Measurements from ENCODE around the gene HSPBP1. TPM values are rescaled to one million over a fixed set of nuclear protein-coding genes. Genes with fewer than 3 reads are reported as not detected.

HSPBP1 gene
- total RNA-seq, 1 donor from 2014 or later, result 32.2 TPM

- intact Hi-C loops (cut with micrococcal nuclease), result loop anchor here (5.0 to 10.0 kb wide), 2 partner anchors 349 to 794 kb away; partner anchors contain the start of genes LENG9, ZNF524 and ZNF865
Measured at GRCh38 chr19:55255618-55256423, 24.1 kb downstream of the HSPBP1 start.

DNA sequence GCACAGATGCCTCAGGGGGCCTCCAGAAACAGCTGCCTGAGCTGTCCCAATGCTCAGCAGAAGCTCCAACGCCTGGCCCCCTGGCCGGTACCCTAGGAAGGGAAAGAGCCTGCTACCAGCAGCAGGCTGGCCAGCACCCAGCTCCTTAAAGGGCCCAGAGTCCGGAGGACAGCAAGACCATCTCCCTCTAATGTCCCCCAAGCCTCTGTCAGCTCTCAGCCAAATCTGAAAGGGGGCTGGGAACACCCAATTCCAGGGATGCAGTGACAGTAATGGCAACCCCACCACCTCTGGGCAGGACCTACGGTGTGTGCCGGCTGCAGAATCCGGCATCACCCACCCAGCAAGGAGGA lies 25.3 kb downstream of the HSPBP1 start:
- Mint-ChIP-seq H3K9me3 (no peaks in the 10 kb centered on the region), H3K4me3 (peak overlapping the region; percentile 98), H3K36me3 (ENCODE audit: low read depth) (peaks cover 39% of the 10 kb centered on the region), H3K4me1 (peaks cover 89% of the 10 kb centered on the region), H3K27ac (peak overlapping the region; percentile 100), H3K27me3 (no peaks in the 10 kb centered on the region)
- POLR2A ChIA-PET, result interaction anchor here (0.5 to 12.3 kb wide), 23 partner anchors 10 to 1139 kb away, joined by 3 to 277 read pairs (median 5); partner anchors contain the start of genes BRSK1, FIZ1, HSPBP1 and ISOC2
- no peak for ATAC-seq (ENCODE audit: low read depth)
- CTCF ChIA-PET, result interaction anchor here (0.6 to 3.6 kb wide), 10 partner anchors 22 to 350 kb away, joined by 3 to 16 read pairs (median 4); partner anchors contain the start of genes HSPBP1 and KMT5C
- TF ChIP-seq, protein P1, sequence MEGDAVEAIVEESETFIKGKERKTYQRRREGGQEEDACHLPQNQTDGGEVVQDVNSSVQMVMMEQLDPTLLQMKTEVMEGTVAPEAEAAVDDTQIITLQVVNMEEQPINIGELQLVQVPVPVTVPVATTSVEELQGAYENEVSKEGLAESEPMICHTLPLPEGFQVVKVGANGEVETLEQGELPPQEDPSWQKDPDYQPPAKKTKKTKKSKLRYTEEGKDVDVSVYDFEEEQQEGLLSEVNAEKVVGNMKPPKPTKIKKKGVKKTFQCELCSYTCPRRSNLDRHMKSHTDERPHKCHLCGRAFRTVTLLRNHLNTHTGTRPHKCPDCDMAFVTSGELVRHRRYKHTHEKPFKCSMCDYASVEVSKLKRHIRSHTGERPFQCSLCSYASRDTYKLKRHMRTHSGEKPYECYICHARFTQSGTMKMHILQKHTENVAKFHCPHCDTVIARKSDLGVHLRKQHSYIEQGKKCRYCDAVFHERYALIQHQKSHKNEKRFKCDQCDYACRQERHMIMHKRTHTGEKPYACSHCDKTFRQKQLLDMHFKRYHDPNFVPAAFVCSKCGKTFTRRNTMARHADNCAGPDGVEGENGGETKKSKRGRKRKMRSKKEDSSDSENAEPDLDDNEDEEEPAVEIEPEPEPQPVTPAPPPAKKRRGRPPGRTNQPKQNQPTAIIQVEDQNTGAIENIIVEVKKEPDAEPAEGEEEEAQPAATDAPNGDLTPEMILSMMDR (IDR thresholded peaks at IDR 0.05), result no peak
- DNase-seq, result no peak
- intact Hi-C loops (cut with micrococcal nuclease), result loop anchor here (1.0 to 10.0 kb wide), 5 partner anchors 37 to 388 kb away; partner anchors contain the start of genes KMT5C, RPL28, ZNF524 and ZNF580

More at GRCh38 chr19:55255618-55256423, 24.1 kb downstream of the HSPBP1 start:
- POLR2A ChIA-PET, result interaction anchor here (0.6 to 12.3 kb wide), 12 partner anchors 23 to 792 kb away, joined by 3 to 277 read pairs (median 13); partner anchors contain the start of genes BRSK1, FIZ1, HSPBP1 and KMT5C
- Mint-ChIP-seq H3K27me3 (no peaks in the 10 kb centered on the region), H3K9me3 (no peaks in the 10 kb centered on the region), H3K4me1 (peaks cover 83% of the 10 kb centered on the region), H3K27ac (peak overlapping the region; percentile 100), H3K36me3 (ENCODE audit: low read depth) (peaks cover 36% of the 10 kb centered on the region), H3K4me3 (peak overlapping the region; percentile 98)
- TF ChIP-seq, protein P1 (IDR thresholded peaks at IDR 0.05), result no peak
- CTCF ChIA-PET, result interaction anchor here (1.3 to 3.6 kb wide), 4 partner anchors 24 to 128 kb away, joined by 3 to 16 read pairs (median 10); partner anchors contain the start of genes HSPBP1 and TMEM238
- DNase-seq, result peak; percentile 47
- ATAC-seq (ENCODE audit: low read depth), result no peak

DNA sequence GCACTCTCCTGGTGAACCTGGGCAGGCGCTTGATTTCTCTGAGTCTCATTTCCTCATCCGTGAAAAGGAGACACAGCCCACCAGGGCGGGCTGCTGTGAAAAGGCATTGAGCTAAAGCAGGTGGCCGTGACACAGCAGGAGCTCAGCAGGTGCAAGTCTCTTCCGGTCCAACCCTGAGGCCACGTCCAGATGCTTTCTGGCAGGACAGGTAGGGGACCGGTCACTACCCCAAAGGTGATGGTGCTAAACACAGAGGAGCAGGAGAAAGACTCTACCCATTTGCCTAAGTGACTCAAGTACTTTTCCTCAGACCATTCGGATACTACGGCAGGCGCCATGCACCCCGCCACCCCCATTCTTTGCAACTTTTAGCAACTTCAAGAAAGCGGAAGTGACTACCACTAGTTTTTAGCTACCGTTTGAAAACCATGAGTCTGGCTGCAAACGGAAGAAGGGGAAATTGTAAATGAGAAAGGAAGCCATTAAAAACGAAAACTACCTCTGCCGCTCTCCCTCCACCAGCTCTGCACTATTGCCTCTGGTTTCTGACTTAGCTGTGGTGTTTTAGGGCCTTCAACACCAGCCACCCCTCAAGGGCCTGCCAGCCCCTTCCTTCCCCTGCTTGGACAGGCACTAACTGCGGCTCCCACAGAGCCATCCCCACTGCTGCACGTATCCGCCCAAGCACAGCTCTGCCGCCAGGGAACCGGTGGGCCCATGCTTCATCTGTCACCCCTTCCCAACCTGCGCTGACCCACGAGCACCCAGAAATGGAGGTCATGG lies 25.9 kb downstream of the HSPBP1 start:
- ATAC-seq (ENCODE audit: low read depth) (peak; percentile 61), DNase-seq (peak; percentile 73)
- TF ChIP-seq, protein P1 (IDR thresholded peaks at IDR 0.05), result no peak
- intact Hi-C loops (cut with micrococcal nuclease), result loop anchor here (1.0 to 10.0 kb wide), 8 partner anchors 22 to 388 kb away; partner anchors contain the start of genes HSPBP1, KMT5C, PPP1R12C and RPL28
- POLR2A ChIA-PET, result interaction anchor here (0.5 to 12.3 kb wide), 28 partner anchors 10 to 1139 kb away, joined by 3 to 277 read pairs (median 4); partner anchors contain the start of genes BRSK1, FIZ1, HSPBP1 and ISOC2
- Mint-ChIP-seq H3K4me3 (peak overlapping the region; percentile 98), H3K9me3 (no peaks in the 10 kb centered on the region), H3K27me3 (no peaks in the 10 kb centered on the region), H3K36me3 (ENCODE audit: low read depth) (peaks cover 37% of the 10 kb centered on the region), H3K27ac (peak overlapping the region; percentile 100), H3K4me1 (peaks cover 87% of the 10 kb centered on the region)
- CTCF ChIA-PET, result interaction anchor here (0.6 to 3.6 kb wide), 11 partner anchors 22 to 351 kb away, joined by 3 to 16 read pairs (median 4); partner anchors contain the start of genes HSPBP1 and KMT5C

DNA sequence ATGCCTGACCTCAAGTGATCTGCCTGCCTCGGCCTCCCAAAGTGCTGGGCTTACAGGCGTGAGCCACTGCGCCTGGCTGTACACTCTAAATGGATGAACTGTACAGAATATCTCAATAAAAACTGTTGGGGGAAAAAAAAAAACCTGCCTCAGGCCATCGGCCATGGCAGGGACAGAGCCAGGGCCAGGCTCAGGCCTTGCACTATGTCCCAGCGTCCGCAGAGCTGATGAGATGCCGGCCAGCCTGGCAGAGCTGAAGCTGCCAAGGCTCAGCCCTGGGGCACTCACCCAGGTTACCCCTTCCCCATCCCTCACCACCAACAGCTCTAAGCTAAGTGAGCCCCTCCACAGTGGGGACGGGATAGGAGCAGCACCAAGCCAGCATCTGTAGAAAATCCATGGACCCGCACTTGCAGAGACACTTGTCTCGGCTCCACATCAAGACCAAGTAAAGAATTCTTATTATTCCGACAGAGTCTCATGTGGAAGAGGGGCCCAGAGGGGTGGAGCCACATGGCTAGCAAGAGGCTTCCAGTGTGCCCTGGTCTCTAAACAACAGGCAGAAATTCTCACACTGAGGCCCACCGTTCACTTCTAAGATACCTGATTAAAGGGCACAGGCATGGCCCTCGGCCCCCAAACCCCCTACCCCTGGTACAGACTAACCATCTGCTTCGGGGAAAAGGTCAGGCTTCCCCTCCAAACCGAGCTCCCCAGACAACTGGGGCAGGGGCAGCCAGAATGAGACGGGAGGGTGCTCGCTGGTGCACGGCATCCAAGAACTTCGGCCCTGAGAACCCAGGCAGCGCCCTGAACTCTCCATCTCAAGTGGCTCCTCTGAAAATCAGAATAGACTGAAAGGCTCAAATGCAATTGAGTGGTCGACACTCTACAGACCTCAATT lies 26.9 kb downstream of the HSPBP1 start:
- intact Hi-C loops (cut with micrococcal nuclease), result loop anchor here (1.0 to 10.0 kb wide), 6 partner anchors 23 to 389 kb away; partner anchors contain the start of genes HSPBP1, PPP1R12C, ZNF524 and ZNF580
- DNase-seq, result no peak
- ATAC-seq (ENCODE audit: low read depth), result no peak
- H3K4me1 Mint-ChIP-seq, result peaks cover 96% of the 10 kb centered on the region
- POLR2A ChIA-PET, result interaction anchor here (0.5 to 12.3 kb wide), 19 partner anchors 9 to 1138 kb away, joined by 3 to 277 read pairs (median 7); partner anchors contain the start of genes BRSK1, FIZ1, HSPBP1 and ISOC2
- no peaks in the 10 kb centered on the region for H3K9me3 Mint-ChIP-seq
- peak overlapping the region; percentile 98 for H3K4me3 Mint-ChIP-seq
- peaks cover 41% of the 10 kb centered on the region for H3K36me3 Mint-ChIP-seq (ENCODE audit: low read depth)
- TF ChIP-seq, protein P1 (IDR thresholded peaks at IDR 0.05), result no peak
- CTCF ChIA-PET, result interaction anchor here (1.4 to 3.6 kb wide), 4 partner anchors 23 to 111 kb away, joined by 5 to 16 read pairs (median 10); no protein-coding TSS in a partner anchor
- no peaks in the 10 kb centered on the region for H3K27me3 Mint-ChIP-seq
- peak overlapping the region; percentile 100 for H3K27ac Mint-ChIP-seq

Data from activated B cell treated with CpG ODN at 0.5 μM for 24 hours (primary cell).